ENCODE results near the gene NPBWR2.

The NPBWR2 gene

DNA sequence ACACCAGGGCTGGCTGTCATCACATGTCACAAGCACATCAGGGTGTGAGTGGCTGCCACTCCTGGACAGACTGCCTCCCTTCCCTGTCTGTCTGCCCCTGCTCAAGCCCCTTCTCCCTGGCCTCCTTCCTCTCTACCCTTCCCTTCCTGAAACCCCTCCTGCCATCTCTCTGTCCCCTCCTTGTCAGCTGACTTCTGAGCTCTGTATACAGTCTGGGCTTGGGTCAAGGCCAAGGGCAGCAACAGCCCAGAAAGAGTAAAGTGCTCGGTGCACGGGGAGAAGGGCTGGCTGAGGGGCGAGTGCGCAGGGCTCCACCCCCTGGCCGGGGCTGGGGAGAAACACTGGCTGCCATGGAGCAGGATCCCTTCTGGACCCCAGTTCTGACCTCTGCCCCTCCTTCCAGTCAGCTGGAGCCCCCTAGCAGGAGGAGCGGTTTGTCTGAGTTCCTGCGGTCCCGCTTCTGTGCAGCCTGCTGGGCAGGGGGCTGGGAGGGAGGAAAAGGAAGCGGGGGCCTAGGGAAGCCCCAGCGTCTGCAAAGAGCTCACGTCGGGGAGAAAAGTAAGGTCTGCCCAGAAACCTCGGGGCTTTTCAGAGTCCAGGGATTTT is 25.1 kb downstream of the NPBWR2 start:
- TF ChIP-seq SIN3A (IDR thresholded peaks at IDR 0.05; ENCODE audit: borderline replicate concordance, insufficient read depth, low read length) (no peak), TAF1 (IDR thresholded peaks at IDR 0.05; ENCODE audit: borderline replicate concordance, insufficient read depth, low read length) (no peak), REST (IDR thresholded peaks at IDR 0.05; ENCODE audit: insufficient read depth in 1 of 2, low read depth in 2 of 2, low read length in 2 of 2) (no peak), FOXP2 (optimal IDR thresholded peaks at IDR 0.05; ENCODE audit: borderline replicate concordance, extremely low read depth, extremely low read length, insufficient read depth) (no peak), POLR2AphosphoS5 (IDR thresholded peaks at IDR 0.05; ENCODE audit: low read depth, low read length) (no peak)

DNA sequence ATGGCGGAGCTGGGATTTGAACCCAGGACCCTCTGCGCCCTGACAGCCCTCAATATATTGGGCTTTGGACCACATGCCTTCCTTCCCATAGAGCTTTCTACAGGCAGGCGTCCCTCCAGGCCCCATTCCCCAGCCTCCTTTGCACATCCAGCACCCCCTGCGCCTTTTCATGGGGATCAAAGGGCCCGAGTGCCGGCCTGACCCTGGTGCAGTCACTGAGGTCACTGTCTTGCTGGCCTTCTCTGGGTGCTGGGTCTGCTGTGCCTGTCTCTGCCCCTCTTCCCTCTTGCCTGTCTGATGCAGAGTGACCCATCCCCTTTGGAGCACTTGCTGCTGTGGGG is 25.8 kb downstream of the NPBWR2 start:
- no peak for TF ChIP-seq FOXP2 (optimal IDR thresholded peaks at IDR 0.05; ENCODE audit: borderline replicate concordance, extremely low read depth, extremely low read length, insufficient read depth)
- no peak for TF ChIP-seq SIN3A (IDR thresholded peaks at IDR 0.05; ENCODE audit: borderline replicate concordance, insufficient read depth, low read length)
- no peak for TF ChIP-seq TAF1 (IDR thresholded peaks at IDR 0.05; ENCODE audit: borderline replicate concordance, insufficient read depth, low read length)
- TF ChIP-seq REST (IDR thresholded peaks at IDR 0.05; ENCODE audit: insufficient read depth in 1 of 2, low read depth in 2 of 2, low read length in 2 of 2), result no peak
- TF ChIP-seq POLR2AphosphoS5 (IDR thresholded peaks at IDR 0.05; ENCODE audit: low read depth, low read length), result no peak

- TF ChIP-seq POLR2AphosphoS5 (IDR thresholded peaks at IDR 0.05; ENCODE audit: low read depth, low read length) (no peak), FOXP2 (optimal IDR thresholded peaks at IDR 0.05; ENCODE audit: borderline replicate concordance, extremely low read depth, extremely low read length, insufficient read depth) (no peak), SIN3A (IDR thresholded peaks at IDR 0.05; ENCODE audit: borderline replicate concordance, insufficient read depth, low read length) (no peak), REST (IDR thresholded peaks at IDR 0.05; ENCODE audit: insufficient read depth in 1 of 2, low read depth in 2 of 2, low read length in 2 of 2) (no peak), TAF1 (IDR thresholded peaks at IDR 0.05; ENCODE audit: borderline replicate concordance, insufficient read depth, low read length) (no peak)
These were observed 26.3 kb downstream of the NPBWR2 start for GRCh38 chr20:64080813-64081623.

DNA sequence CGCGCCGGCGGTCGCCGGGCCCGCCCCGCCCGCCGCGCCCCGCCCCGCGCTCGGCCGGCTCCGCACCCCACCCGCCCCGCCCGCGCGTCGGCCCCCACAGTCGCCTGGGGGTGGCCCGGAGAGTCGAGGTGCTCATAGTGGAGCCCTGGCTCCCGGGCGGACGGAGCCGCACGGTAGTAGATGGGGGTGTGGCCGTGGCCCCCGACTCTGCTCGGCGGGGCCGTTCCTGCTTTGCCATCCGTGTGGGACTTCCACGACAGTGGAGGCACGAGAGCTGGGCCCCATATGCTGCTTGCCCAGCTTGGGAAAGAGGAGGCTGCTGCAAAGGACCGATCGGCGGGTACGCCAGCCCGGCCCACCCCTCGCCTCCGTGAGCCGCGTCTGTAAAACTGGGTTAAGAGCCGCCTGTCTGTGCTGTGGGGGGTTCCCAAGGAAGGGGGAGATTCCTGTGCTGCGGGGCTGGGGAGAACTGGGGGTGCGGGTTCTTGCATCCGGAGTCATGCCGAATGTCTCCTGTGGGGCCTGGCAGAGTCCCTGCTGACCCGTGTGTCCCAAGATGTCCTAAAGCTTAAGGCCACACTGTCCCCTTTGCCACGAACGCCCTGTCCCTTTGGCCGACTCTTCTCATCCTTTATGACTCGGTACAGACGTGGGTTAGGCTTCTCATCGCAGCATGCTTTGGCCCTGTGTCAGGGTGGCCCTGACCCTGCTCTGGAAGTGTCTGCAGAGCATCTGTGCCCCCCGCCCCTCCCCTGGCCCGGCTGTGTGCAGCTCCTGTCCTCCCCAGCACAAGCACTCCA is 27.2 kb downstream of the NPBWR2 start, which contains the start of gene OPRL1:
TSS of gene OPRL1 (plus strand) at position 70 of the 800 bp plus-strand sequence. CDS start 12,639 bp downstream, outside the sequence.
- TF ChIP-seq TAF1 (IDR thresholded peaks at IDR 0.05; ENCODE audit: borderline replicate concordance, insufficient read depth, low read length) (no peak), FOXP2 (optimal IDR thresholded peaks at IDR 0.05; ENCODE audit: borderline replicate concordance, extremely low read depth, extremely low read length, insufficient read depth) (no peak), POLR2AphosphoS5 (IDR thresholded peaks at IDR 0.05; ENCODE audit: low read depth, low read length) (no peak)

DNA sequence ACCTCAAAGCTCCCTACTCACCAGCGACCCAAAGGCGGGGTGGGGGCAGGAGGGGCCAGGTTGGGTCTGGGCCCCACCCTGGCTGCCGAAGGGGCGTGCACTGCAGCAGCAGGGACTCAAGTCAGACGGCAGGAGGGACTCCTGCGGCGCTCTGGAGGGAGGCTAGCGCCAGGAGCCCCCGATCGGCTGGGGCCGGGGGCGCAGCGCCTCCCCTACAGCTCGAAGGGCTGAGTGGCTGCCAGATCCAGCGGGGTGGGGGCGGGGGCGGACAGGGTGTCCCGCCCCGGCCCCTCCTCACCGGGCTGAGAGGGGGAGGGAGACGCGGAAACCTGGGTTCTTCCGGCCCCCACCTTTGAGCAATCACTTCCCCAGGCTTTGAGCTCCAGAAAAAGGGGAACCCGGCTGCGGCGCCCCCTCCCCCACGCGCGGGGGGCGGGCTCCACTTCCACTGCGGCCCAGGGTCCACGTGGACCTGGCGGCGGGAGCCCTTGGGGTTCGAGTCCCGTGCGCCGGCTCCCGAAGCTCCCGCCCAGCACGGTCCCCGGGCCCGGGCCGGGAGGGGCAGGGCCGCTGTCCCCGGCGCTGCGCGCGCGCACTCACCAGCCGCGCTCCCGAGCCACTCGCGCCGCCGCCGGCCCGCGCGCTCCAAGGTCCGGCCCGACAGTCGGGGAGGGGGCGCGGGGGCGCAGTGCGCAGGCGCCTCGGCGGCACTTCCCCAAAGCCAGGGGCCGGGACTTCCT is 27.9 kb downstream of the NPBWR2 start, which contains the start of gene RGS19:
TSS of gene RGS19 (minus strand) at position 246 of the 740 bp plus-strand sequence. CDS start 2,632 bp downstream, outside the sequence.
- TF ChIP-seq TAF1 (IDR thresholded peaks at IDR 0.05; ENCODE audit: borderline replicate concordance, insufficient read depth, low read length), result no peak
- TF ChIP-seq SIN3A (IDR thresholded peaks at IDR 0.05; ENCODE audit: borderline replicate concordance, insufficient read depth, low read length), result no peak
- no peak for TF ChIP-seq POLR2AphosphoS5 (IDR thresholded peaks at IDR 0.05; ENCODE audit: low read depth, low read length)
- TF ChIP-seq FOXP2 (optimal IDR thresholded peaks at IDR 0.05; ENCODE audit: borderline replicate concordance, extremely low read depth, extremely low read length, insufficient read depth), result no peak
- TF ChIP-seq REST (IDR thresholded peaks at IDR 0.05; ENCODE audit: insufficient read depth in 1 of 2, low read depth in 2 of 2, low read length in 2 of 2), result no peak
